ENCODE results near the gene USP3.
"Not testable (repeated sequence)": the region's sequence is repeated elsewhere in the genome, so short reads cannot be mapped to it uniquely, and the experiment has no call there.

Gene USP3

GRCh38 chr15:63507878-63508818 lies 3.8 kb downstream of the USP3 start:
- H3K4me3 Mint-ChIP-seq, result no peak overlapping the region
- no peaks in the 10 kb centered on the region for H3K9me3 Mint-ChIP-seq
- no peak overlapping the region for H3K27ac Mint-ChIP-seq
- H3K4me1 Mint-ChIP-seq (ENCODE audit: low read depth), result peaks cover 66% of the 10 kb centered on the region
- peaks cover 5% of the 10 kb centered on the region for H3K36me3 Mint-ChIP-seq (ENCODE audit: low read depth)
- no peaks in the 10 kb centered on the region for H3K27me3 Mint-ChIP-seq (ENCODE audit: low read depth)

DNA sequence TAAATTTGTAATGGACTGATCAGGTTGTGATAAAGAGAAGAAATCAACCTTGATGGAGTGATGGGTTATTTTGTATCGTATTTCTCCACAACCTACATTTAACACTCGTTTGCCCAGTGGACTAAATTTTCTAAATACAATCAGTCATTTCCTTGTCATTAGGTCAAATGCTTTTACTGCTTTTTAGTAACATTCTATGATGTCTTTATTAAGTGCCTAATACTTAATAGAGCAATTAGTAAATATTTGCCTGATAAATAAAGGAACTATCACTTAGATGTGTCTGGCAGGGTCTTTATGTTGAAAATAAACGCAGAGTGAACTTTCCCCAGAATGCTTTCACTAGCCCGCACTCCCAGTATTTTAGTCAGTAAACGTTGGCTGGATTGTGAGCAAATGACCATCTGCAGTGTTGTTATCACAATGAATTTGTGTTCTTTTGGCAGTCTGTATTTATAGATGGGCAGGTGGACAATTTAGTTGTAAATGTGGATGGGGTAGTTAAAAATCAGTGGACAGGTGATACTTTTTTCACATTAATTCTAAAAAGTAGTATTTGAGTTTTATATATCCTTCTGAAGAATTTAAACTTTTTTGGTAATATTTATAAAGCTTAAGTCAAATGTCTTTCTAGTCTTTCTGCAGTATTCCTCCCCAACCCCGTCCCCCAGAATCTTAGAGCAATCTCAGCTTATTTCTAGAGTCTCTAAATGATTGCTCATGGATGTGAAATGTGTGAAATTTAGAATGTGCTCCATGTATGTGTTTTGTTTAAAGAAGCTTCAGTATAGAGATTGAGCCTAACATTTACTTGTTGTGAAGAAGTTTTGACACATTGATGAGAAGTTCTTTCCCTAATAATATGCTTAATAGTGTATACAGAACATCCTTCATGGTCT lies 4.9 kb downstream of the USP3 start:
- H3K9me3 Mint-ChIP-seq, result no peaks in the 10 kb centered on the region
- no peak overlapping the region for H3K4me3 Mint-ChIP-seq
- no peaks in the 10 kb centered on the region for H3K27me3 Mint-ChIP-seq (ENCODE audit: low read depth)
- peaks cover 61% of the 10 kb centered on the region for H3K4me1 Mint-ChIP-seq (ENCODE audit: low read depth)
- H3K36me3 Mint-ChIP-seq (ENCODE audit: low read depth), result peaks cover 3% of the 10 kb centered on the region
- no peak overlapping the region for H3K27ac Mint-ChIP-seq

DNA sequence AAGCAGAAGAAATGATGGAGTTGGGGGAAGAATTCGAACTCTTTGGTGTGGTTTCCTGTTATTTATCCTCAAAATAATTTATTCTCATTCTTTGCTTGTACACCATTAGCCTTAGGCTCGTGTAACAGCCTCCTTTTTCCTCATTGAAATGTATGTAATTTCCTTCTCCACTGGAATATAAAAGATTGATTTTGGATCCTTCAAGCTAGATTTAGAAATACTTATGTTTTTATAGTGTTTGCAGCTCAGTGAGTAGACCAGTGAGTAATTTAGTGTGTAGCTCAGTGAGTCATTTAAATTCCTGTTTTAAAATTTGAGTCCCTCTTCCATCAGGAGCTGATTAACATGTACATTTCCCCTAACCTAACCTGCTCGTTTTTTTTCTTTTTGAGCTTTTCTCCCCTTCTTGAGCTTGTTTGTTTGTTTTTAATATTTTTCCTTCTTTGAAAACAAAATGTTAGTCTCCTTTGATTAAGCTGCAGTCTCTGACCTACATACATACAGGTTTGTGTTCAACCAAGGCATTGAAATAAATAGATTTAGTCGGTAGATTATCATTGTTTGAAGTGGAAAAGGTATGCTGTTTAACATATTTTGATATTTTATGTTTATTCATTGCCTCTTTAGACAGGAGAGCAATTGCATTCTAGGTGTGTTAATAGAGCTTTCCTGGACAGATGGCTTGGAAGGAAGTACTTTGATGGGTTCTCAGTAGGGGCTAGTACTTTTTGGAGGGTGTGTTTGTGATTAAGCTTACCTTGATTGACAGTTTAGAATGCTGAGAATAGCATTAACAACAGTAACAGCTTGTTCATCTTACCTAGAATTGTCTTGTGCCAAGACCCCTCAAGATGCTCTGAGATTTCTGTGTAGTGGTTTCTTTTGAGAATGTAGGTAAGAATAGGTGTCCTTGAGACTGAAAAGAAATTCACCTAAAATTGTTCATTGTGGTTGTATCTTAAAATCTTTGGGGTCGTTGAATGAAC lies 5.9 kb downstream of the USP3 start:
- no peaks in the 10 kb centered on the region for H3K27me3 Mint-ChIP-seq (ENCODE audit: low read depth)
- peak overlapping the region; percentile 30 for H3K4me3 Mint-ChIP-seq
- peaks cover 3% of the 10 kb centered on the region for H3K36me3 Mint-ChIP-seq (ENCODE audit: low read depth)
- H3K4me1 Mint-ChIP-seq (ENCODE audit: low read depth), result peaks cover 64% of the 10 kb centered on the region
- H3K9me3 Mint-ChIP-seq, result no peaks in the 10 kb centered on the region
- H3K27ac Mint-ChIP-seq, result peak overlapping the region; percentile 69

GRCh38 chr15:63512148-63512547 lies 7.8 kb downstream of the USP3 start:
- Mint-ChIP-seq H3K27ac (no peak overlapping the region), H3K4me1 (ENCODE audit: low read depth) (peaks cover 58% of the 10 kb centered on the region), H3K4me3 (no peak overlapping the region), H3K9me3 (no peaks in the 10 kb centered on the region), H3K27me3 (ENCODE audit: low read depth) (no peaks in the 10 kb centered on the region), H3K36me3 (ENCODE audit: low read depth) (peaks cover 4% of the 10 kb centered on the region)

GRCh38 chr15:63513271-63513670 lies 8.9 kb downstream of the USP3 start:
- Mint-ChIP-seq H3K27me3 (ENCODE audit: low read depth) (no peaks in the 10 kb centered on the region), H3K4me1 (ENCODE audit: low read depth) (peaks cover 58% of the 10 kb centered on the region), H3K27ac (no peak overlapping the region), H3K9me3 (no peaks in the 10 kb centered on the region), H3K36me3 (ENCODE audit: low read depth) (peaks cover 4% of the 10 kb centered on the region), H3K4me3 (no peak overlapping the region)

DNA sequence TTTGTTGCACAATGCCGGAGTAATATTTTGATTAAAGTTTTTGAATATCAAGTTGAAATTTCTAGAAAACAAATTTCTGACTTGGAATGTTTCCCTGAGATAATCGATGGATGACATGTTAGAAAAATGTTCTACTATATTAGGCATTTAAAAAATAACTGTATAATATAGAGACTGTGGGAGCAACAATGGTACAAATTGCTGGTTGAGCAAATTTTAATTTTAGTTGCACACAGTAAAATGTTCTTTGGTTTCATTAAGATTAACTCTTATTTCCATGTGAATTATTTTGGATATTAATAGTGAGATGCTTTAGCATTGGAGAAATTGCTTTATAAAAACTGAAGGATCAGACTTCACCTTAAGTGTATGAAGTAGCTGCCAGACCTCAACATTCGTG lies 9.3 kb downstream of the USP3 start:
- Mint-ChIP-seq H3K9me3 (no peaks in the 10 kb centered on the region), H3K27ac (no peak overlapping the region), H3K4me3 (no peak overlapping the region), H3K36me3 (ENCODE audit: low read depth) (peaks cover 4% of the 10 kb centered on the region), H3K4me1 (ENCODE audit: low read depth) (peaks cover 54% of the 10 kb centered on the region), H3K27me3 (ENCODE audit: low read depth) (no peaks in the 10 kb centered on the region)

- no peaks in the 10 kb centered on the region for H3K27me3 Mint-ChIP-seq (ENCODE audit: low read depth)
- no peak overlapping the region for H3K4me3 Mint-ChIP-seq
- H3K4me1 Mint-ChIP-seq (ENCODE audit: low read depth), result peaks cover 51% of the 10 kb centered on the region
- H3K36me3 Mint-ChIP-seq (ENCODE audit: low read depth), result peaks cover 4% of the 10 kb centered on the region
- H3K27ac Mint-ChIP-seq, result no peak overlapping the region
- no peaks in the 10 kb centered on the region for H3K9me3 Mint-ChIP-seq
Observed at GRCh38 chr15:63514531-63514943, 10.1 kb downstream of the USP3 start.

GRCh38 chr15:63517202-63517601 lies 12.8 kb downstream of the USP3 start:
- Mint-ChIP-seq H3K4me3 (no peak overlapping the region), H3K4me1 (ENCODE audit: low read depth) (peaks cover 35% of the 10 kb centered on the region), H3K27ac (no peak overlapping the region), H3K27me3 (ENCODE audit: low read depth) (no peaks in the 10 kb centered on the region), H3K36me3 (ENCODE audit: low read depth) (peaks cover 3% of the 10 kb centered on the region), H3K9me3 (no peaks in the 10 kb centered on the region)

DNA sequence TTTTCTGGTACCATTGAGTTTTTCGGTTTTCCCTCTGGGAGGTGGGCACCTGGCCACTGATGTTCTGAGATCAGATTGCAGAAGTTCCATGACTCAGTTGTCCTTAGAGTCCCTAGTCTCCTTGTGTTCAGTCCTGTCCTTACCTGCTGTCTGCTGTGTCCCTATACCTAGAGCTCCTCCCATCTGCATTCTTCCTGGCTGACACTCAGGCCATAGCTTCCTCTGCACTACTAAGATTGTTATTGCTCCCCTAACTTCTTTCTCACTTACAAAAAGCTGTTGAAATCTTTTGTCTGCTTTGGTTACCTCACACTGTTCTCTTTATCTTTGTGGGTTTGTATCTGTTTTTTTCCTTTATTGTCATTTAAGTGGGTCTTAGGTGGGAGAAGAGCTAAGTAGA lies 13.2 kb downstream of the USP3 start:
- H3K4me1 Mint-ChIP-seq (ENCODE audit: low read depth), result peaks cover 31% of the 10 kb centered on the region
- H3K27me3 Mint-ChIP-seq (ENCODE audit: low read depth), result no peaks in the 10 kb centered on the region
- H3K4me3 Mint-ChIP-seq, result no peak overlapping the region
- no peak overlapping the region for H3K27ac Mint-ChIP-seq
- peaks cover 2% of the 10 kb centered on the region for H3K36me3 Mint-ChIP-seq (ENCODE audit: low read depth)
- no peaks in the 10 kb centered on the region for H3K9me3 Mint-ChIP-seq

- H3K36me3 Mint-ChIP-seq (ENCODE audit: low read depth), result peaks cover 2% of the 10 kb centered on the region
- H3K4me3 Mint-ChIP-seq, result no peak overlapping the region
- peaks cover 34% of the 10 kb centered on the region for H3K4me1 Mint-ChIP-seq (ENCODE audit: low read depth)
- H3K9me3 Mint-ChIP-seq, result no peaks in the 10 kb centered on the region
- no peak overlapping the region for H3K27ac Mint-ChIP-seq
- H3K27me3 Mint-ChIP-seq (ENCODE audit: low read depth), result no peaks in the 10 kb centered on the region
Observed at GRCh38 chr15:63519041-63519440, 14.6 kb downstream of the USP3 start.

DNA sequence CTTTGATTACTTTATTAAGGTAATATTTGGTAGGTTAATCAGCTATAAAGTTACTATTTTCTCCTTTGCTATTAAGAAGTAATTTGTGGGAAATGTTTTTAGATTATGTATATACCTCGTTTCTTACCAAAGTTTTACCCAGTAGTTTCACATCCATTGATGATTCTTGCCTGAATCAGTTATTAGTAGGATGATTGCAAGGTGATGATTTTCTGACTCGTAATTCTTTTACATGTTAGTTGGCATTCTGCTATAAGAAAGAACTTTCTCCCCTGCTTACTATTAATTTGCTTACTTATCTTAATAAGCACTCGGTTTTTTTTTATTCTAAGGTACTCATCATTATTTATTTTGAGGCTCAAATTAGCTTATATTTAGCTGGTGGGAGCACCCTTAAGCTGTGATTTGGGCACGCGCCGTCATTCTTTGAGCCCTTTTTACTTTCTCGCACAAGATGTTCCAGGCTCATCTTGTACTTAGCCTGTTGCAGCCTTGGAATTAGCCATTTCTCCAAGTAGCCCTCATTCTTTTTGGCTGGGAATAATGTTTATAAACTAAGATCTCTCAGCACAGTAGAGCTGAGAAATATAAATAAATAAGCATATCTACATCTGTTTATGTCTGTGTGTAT lies 15.3 kb downstream of the USP3 start:
- H3K36me3 Mint-ChIP-seq (ENCODE audit: low read depth), result peaks cover 2% of the 10 kb centered on the region
- H3K27me3 Mint-ChIP-seq (ENCODE audit: low read depth), result no peaks in the 10 kb centered on the region
- peaks cover 34% of the 10 kb centered on the region for H3K4me1 Mint-ChIP-seq (ENCODE audit: low read depth)
- H3K4me3 Mint-ChIP-seq, result no peak overlapping the region
- H3K9me3 Mint-ChIP-seq, result no peaks in the 10 kb centered on the region
- H3K27ac Mint-ChIP-seq, result no peak overlapping the region

GRCh38 chr15:63520462-63520861 lies 16.1 kb downstream of the USP3 start:
- not testable (repeated sequence) for H3K27ac Mint-ChIP-seq; H3K27me3 Mint-ChIP-seq (ENCODE audit: low read depth); H3K36me3 Mint-ChIP-seq (ENCODE audit: low read depth); H3K4me3 Mint-ChIP-seq; H3K9me3 Mint-ChIP-seq
- peaks cover 36% of the 10 kb centered on the region for H3K4me1 Mint-ChIP-seq (ENCODE audit: low read depth)

GRCh38 chr15:63522225-63522578 lies 17.8 kb downstream of the USP3 start:
- Mint-ChIP-seq H3K36me3 (ENCODE audit: low read depth) (peaks cover 6% of the 10 kb centered on the region), H3K9me3 (no peaks in the 10 kb centered on the region), H3K4me3 (no peak overlapping the region), H3K27me3 (ENCODE audit: low read depth) (no peaks in the 10 kb centered on the region), H3K27ac (no peak overlapping the region), H3K4me1 (ENCODE audit: low read depth) (peaks cover 33% of the 10 kb centered on the region)

All from T-helper 1 cell treated with Interleukin-12 subunit alpha and Interleukin-12 subunit beta and Interleukin-4 antibody, amounts not matched to agents 30 μg/mL and 1 μg/mL, for 36 hours (primary cell).